Suprapubic skin (tissue), 4 donors: ENCODE measurements around the gene ARHGAP18.

Experiments used
- POLR2A ChIP-seq, 2 donors: fragments of 450-650 bp; IDR thresholded peaks; one replicate each; pipeline ENCODE4 v1.6.1; 2017; ENCODE audit warnings: antibody characterized with exemption in 2 of 2, mild to moderate bottlenecking in 2 of 2, moderate library complexity in 2 of 2
- POLR2AphosphoS5 ChIP-seq, 3 donors: sonication (generic); formaldehyde crosslinking; IDR thresholded peaks; one replicate each; pipeline ENCODE4 v1.6.1; 2017; ENCODE audit warnings: antibody characterized with exemption in 3 of 3
- TF ChIP-seq, protein P1 (sequence below), 2 donors: fragments of 200-600 bp in 1 of 2; fragments of 450-650 bp in 1 of 2; sonication (generic) in 1 of 2; IDR thresholded peaks; one replicate each; pipeline ENCODE4 v1.5.1; 2016 to 2019; ENCODE audit warnings: antibody characterized with exemption in 2 of 2, mild to moderate bottlenecking in 1 of 2, moderate library complexity in 1 of 2

DNA sequence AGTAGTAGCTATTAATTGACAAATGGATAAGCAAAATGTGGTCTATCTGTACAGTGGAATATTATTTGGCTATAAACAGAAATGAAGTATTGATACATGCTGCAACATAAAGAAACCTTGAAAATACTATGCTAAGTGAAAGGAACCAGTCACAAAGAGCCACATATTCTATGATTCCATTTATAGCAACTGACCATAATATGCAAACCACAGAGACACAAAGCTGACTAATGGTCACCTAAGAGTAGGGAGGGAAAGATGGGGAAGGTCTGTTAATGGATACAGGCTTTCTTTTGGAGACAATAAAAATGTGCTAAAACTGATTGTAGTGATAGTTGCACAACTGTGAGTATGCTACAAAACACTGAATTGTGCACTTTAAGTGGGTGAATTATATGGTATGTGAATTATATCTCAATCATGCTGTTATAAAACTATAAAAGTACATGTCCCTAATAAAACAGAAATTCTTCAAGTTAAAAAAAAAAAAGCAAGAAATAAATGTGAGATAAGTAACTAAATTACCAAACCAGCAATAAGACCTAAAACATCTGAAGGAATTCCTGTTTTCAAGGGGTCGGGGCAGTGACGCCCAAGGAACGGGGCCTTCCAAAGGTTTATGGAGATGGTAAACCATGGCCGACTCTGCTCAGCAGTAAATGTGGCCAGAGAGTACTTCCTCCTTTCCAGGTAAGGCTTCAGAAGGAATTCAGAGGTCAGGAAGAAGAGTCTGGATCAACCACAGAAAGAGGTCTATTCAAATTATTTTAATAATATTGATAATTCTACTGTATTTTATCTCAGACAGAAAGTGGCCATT is 75.4 kb downstream of the ARHGAP18 start:
- TF ChIP-seq, protein P1, sequence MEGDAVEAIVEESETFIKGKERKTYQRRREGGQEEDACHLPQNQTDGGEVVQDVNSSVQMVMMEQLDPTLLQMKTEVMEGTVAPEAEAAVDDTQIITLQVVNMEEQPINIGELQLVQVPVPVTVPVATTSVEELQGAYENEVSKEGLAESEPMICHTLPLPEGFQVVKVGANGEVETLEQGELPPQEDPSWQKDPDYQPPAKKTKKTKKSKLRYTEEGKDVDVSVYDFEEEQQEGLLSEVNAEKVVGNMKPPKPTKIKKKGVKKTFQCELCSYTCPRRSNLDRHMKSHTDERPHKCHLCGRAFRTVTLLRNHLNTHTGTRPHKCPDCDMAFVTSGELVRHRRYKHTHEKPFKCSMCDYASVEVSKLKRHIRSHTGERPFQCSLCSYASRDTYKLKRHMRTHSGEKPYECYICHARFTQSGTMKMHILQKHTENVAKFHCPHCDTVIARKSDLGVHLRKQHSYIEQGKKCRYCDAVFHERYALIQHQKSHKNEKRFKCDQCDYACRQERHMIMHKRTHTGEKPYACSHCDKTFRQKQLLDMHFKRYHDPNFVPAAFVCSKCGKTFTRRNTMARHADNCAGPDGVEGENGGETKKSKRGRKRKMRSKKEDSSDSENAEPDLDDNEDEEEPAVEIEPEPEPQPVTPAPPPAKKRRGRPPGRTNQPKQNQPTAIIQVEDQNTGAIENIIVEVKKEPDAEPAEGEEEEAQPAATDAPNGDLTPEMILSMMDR (IDR thresholded peaks at IDR 0.05) = no peak
- TF ChIP-seq POLR2A (IDR thresholded peaks at IDR 0.05) (no peak), POLR2AphosphoS5 (IDR thresholded peaks at IDR 0.05) (no peak)
